HCT116 (cell line): Measurements from ENCODE around the gene TEPSIN. TPM values are rescaled to one million over a fixed set of nuclear protein-coding genes. Genes with fewer than 3 reads are reported as not detected.

Experiments used
- ATAC-seq: fragments of 200-7000 bp; cut with Tn5 transposase; 2 replicates; pipeline ENCODE4 v1.9.1; 2020; ENCODE audit warnings: mild to moderate bottlenecking, moderate library complexity
- BruUV-seq: library from RNA; stranded (reverse); fragments of 400-500 nt; replicated peaks from 2 replicates; lab custom pipeline; 2021; lab: Mats Ljungman, UMichigan
- CTCF ChIA-PET: fragments of 300-600 bp; sonication (Branson Sonifier 250); formaldehyde crosslinking; loops from one replicate; lab custom pipeline; 2021; ENCODE audit warnings: antibody characterized with exemption; lab: Charles Lee
- POLR2A ChIA-PET: fragments of 300-600, 350-600 bp; sonication (Branson Sonifier 250); formaldehyde crosslinking; loops from one replicate; lab custom pipeline; 2021; ENCODE audit warnings: antibody characterized with exemption; lab: Charles Lee
- RAD21 ChIA-PET, 2 experiments: fragments of 300-600 bp; sonication (Branson Sonifier 250); formaldehyde crosslinking; loops; one replicate each; lab custom pipeline; 2023; ENCODE audit warnings: low total read pairs in 2 of 2; ENCODE audit not compliant: uncharacterized antibody in 2 of 2, unreplicated experiment in 2 of 2, low non-redundant PET in 1 of 2; lab: Charles Lee
- DNase-seq: peaks from one replicate; pipeline ENCODE4 v3.0.0-alpha.2; 2010; ENCODE audit warnings: low read depth, low spot score
- H2AFZ ChIP-seq: fragments of 200-600 bp; shearing (Covaris generic), sonication (generic); 2 replicates; pipeline ENCODE4 v1.6.1; 2017; ENCODE audit warnings: low read depth, mixed run types, mixed read lengths, antibody characterized with exemption, low read length; ENCODE audit not compliant: poor library complexity, severe bottlenecking
- H3K27ac ChIP-seq: 2 replicates; pipeline ENCODE4 v1.5.1; 2012; ENCODE audit warnings: low read depth, low read length
- H3K27me3 ChIP-seq: fragments of 200-600 bp; sonication (generic); 2 replicates; pipeline ENCODE4 v1.6.1; 2016; ENCODE audit warnings: mixed run types, low read length, mixed read lengths; ENCODE audit not compliant: insufficient read depth
- H3K36me3 ChIP-seq, 2 experiments: fragments of 200-500 bp in 1 of 2; fragments of 200-600 bp in 1 of 2; sonication (Bioruptor generic) in 1 of 2; sonication (generic) in 1 of 2; 2 replicates each; pipeline versions ENCODE4 v1.5.1 to v1.6.1; 2014 to 2016; ENCODE audit warnings: low read length in 2 of 2, inconsistent platforms in 1 of 2, mixed read lengths in 1 of 2, mixed run types in 1 of 2; ENCODE audit not compliant: insufficient read depth in 2 of 2, control insufficient read depth in 1 of 2
- H3K4me1 ChIP-seq, 2 experiments: fragments of 200-600 bp in 1 of 2; sonication (generic) in 1 of 2; 2 replicates each; pipeline versions ENCODE4 v1.5.1 to v1.6.1; 2012 to 2017; ENCODE audit warnings: low read length in 2 of 2, inconsistent platforms in 1 of 2, mild to moderate bottlenecking in 1 of 2, mixed read lengths in 1 of 2, mixed run types in 1 of 2, moderate library complexity in 1 of 2; ENCODE audit not compliant: insufficient read depth in 2 of 2, control insufficient read depth in 1 of 2
- H3K4me2 ChIP-seq: fragments of 200-600 bp; sonication (generic); 2 replicates; pipeline ENCODE4 v1.6.1; 2017; ENCODE audit warnings: mixed run types, low read length, mixed read lengths
- H3K4me3 ChIP-seq, 2 experiments: fragments of 200-600 bp in 1 of 2; sonication (generic) in 1 of 2; replicated peaks in 1 of 2; 2 replicates each; pipeline ENCODE4 v1.5.1; 2011 to 2016; ENCODE audit warnings: low read length in 2 of 2, control low read depth in 1 of 2, low read depth in 1 of 2, mild to moderate bottlenecking in 1 of 2, mixed read lengths in 1 of 2, mixed run types in 1 of 2
- H3K79me2 ChIP-seq: fragments of 200-600 bp; sonication (generic); 2 replicates; pipeline ENCODE4 v1.6.1; 2017; ENCODE audit warnings: mild to moderate bottlenecking, mixed run types, low read length, moderate library complexity, mixed read lengths; ENCODE audit not compliant: insufficient read depth
- H3K9ac ChIP-seq: fragments of 200-600 bp; sonication (generic); 2 replicates; pipeline ENCODE4 v1.6.1; 2016; ENCODE audit warnings: low read length, mixed read lengths
- H3K9me2 ChIP-seq: fragments of 200-600 bp; sonication (generic), shearing (Covaris generic); 2 replicates; pipeline ENCODE4 v1.6.1; 2017; ENCODE audit warnings: mixed run types, mild to moderate bottlenecking, moderate library complexity; ENCODE audit not compliant: insufficient read depth
- H3K9me3 ChIP-seq, 2 experiments: fragments of 200-500 bp in 1 of 2; fragments of 200-600 bp in 1 of 2; sonication (Bioruptor generic) in 1 of 2; sonication (generic) in 1 of 2; 2 replicates each; pipeline ENCODE4 v1.6.1; 2014 to 2017; ENCODE audit warnings: low read length in 2 of 2, mixed read lengths in 2 of 2, inconsistent platforms in 1 of 2, low read depth in 1 of 2, mild to moderate bottlenecking in 1 of 2, mixed run types in 1 of 2, moderate library complexity in 1 of 2; ENCODE audit not compliant: control insufficient read depth in 1 of 2, insufficient read depth in 1 of 2
- H4K20me1 ChIP-seq: fragments of 200-600 bp; sonication (generic), shearing (Covaris generic); 2 replicates; pipeline ENCODE4 v1.6.1; 2017; ENCODE audit warnings: mixed run types, mild to moderate bottlenecking, moderate library complexity; ENCODE audit not compliant: insufficient read depth
- POLR2AphosphoS5 ChIP-seq: IDR thresholded peaks from 2 replicates; pipeline ENCODE4 v1.6.1; 2011; ENCODE audit warnings: mild to moderate bottlenecking, low read depth, low read length, moderate library complexity
- RAD21 ChIP-seq: IDR thresholded peaks from 2 replicates; pipeline ENCODE4 v1.6.1; 2012; ENCODE audit warnings: low read depth, mild to moderate bottlenecking
- SP1 ChIP-seq: IDR thresholded peaks from 2 replicates; pipeline ENCODE4 v1.6.1; 2012; ENCODE audit warnings: low read depth
- intact Hi-C: fragments of 100-400 bp; cut with micrococcal nuclease; formaldehyde crosslinking; loops from 2 replicates; pipeline ENCODE4 v1.10.0; 2022
- total RNA-seq: library from RNA; stranded (reverse); gene quantifications from one replicate; pipeline ENCODE4 v1.2.1, GENCODE V29; 2021; ENCODE audit not compliant: unreplicated experiment
- TF ChIP-seq, protein P1 (sequence below), 3 experiments: fragments of 200-600 bp in 1 of 3; sonication (generic) in 1 of 3; IDR thresholded peaks in 2 of 3; conservative IDR thresholded peaks in 1 of 3; 2 replicates each; pipeline ENCODE4 v1.5.1; 2012 to 2017; ENCODE audit warnings: low read depth in 2 of 3, low read length in 2 of 3, antibody characterized with exemption in 1 of 3, borderline replicate concordance in 1 of 3, control low read depth in 1 of 3, mild to moderate bottlenecking in 1 of 3, mixed read lengths in 1 of 3, mixed run types in 1 of 3, moderate library complexity in 1 of 3; ENCODE audit not compliant: insufficient read depth in 1 of 3
- TF ChIP-seq, protein P2 (sequence below): IDR thresholded peaks from 2 replicates; pipeline ENCODE4 v1.6.1; 2012

The TEPSIN gene
- total RNA-seq, 1 experiment from 2014 or later = 50.6 TPM

DNA sequence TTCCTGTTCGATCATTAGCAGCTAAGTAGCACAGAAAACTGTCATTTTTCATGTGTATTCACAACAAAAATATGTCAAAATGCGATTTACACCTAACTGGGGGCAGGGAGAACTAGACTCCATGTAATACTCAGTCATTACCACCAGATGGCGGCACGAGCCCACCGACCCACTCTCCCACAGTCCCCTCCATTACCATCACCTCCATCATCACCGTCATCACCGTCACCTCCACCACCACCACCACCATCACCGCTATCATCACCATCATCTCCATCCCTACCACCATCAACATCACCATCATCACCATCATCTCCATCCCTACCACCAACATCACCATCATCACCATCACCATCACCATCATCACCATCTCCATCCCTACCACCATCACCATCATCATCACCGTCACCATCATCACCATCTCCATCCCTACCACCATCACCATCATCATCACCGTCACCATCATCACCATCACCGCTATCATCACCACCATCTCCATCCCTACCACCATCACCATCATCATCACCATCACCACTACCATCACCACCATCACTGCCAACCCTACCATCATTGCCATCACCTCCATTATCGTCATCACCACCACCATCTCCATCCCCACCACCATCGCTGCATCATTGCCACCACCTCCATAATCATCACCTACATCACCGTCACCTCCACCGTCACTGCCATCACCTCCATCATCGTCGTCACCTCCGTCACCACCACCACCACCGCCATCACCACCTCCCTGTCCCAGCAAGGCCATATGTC lies 14.7 kb upstream of the TEPSIN start:
- peaks cover 0 to 12% of the 10 kb centered on the region in 2 experiments; a peak in 1 of 4 replicates for H3K9me3 ChIP-seq
- TF ChIP-seq SP1 (no peak), POLR2AphosphoS5 (0 out of 2 replicates have a peak, but pooled peaks have one; percentile 8), RAD21 (peak; percentile 93)
- TF ChIP-seq, protein P1, sequence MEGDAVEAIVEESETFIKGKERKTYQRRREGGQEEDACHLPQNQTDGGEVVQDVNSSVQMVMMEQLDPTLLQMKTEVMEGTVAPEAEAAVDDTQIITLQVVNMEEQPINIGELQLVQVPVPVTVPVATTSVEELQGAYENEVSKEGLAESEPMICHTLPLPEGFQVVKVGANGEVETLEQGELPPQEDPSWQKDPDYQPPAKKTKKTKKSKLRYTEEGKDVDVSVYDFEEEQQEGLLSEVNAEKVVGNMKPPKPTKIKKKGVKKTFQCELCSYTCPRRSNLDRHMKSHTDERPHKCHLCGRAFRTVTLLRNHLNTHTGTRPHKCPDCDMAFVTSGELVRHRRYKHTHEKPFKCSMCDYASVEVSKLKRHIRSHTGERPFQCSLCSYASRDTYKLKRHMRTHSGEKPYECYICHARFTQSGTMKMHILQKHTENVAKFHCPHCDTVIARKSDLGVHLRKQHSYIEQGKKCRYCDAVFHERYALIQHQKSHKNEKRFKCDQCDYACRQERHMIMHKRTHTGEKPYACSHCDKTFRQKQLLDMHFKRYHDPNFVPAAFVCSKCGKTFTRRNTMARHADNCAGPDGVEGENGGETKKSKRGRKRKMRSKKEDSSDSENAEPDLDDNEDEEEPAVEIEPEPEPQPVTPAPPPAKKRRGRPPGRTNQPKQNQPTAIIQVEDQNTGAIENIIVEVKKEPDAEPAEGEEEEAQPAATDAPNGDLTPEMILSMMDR (IDR thresholded peaks at IDR 0.05 in 2 of 3, conservative IDR thresholded peaks at IDR 0.05 in 1 of 3; ENCODE audit: borderline replicate concordance in 1 of 3, insufficient read depth in 1 of 3, low read depth in 2 of 3, low read length in 2 of 3) = peak; percentile 69 to 95 (median 74)
- TF ChIP-seq, protein P2, sequence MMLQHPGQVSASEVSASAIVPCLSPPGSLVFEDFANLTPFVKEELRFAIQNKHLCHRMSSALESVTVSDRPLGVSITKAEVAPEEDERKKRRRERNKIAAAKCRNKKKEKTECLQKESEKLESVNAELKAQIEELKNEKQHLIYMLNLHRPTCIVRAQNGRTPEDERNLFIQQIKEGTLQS = no peak
- no peak overlapping the region for H3K9ac ChIP-seq
- ATAC-seq (peak; percentile 66), DNase-seq (no peak)
- H2AFZ ChIP-seq = no peak overlapping the region
- RAD21 ChIA-PET = interaction anchor here (0.9 to 1.0 kb wide), 2 partner anchors 219 kb away, joined by 3 to 4 read pairs; no protein-coding TSS in a partner anchor
- no peaks in the 10 kb centered on the region for H3K4me1 ChIP-seq
- BruUV-seq = no TSS peak
- peaks cover 9% of the 10 kb centered on the region; the same call in 1 of the 2 replicates for H3K79me2 ChIP-seq
- POLR2A ChIA-PET = interaction anchor here (1.2 to 1.7 kb wide), 2 partner anchors 219 kb away, joined by 4 to 5 read pairs; no protein-coding TSS in a partner anchor
- H3K4me3 ChIP-seq = no peak overlapping the region
- peaks cover 24 to 34% of the 10 kb centered on the region in 2 experiments; a peak in 3 of 4 replicates for H3K36me3 ChIP-seq
- H3K27me3 ChIP-seq = no peaks in the 10 kb centered on the region
- intact Hi-C loops = loop anchor here (1.0 kb wide), 3 partner anchors 218 to 348 kb away; no protein-coding TSS in a partner anchor
- H4K20me1 ChIP-seq = no peaks in the 10 kb centered on the region
- no peaks in the 10 kb centered on the region for H3K9me2 ChIP-seq
- H3K4me2 ChIP-seq = no peak overlapping the region
- CTCF ChIA-PET = interaction anchor here (0.6 to 3.0 kb wide), 3 partner anchors 31 to 231 kb away, joined by 3 to 17 read pairs (median 5); partner anchors contain the start of gene CEP131
- no peak overlapping the region for H3K27ac ChIP-seq
